Middle frontal gyrus (tissue), 1 donor: ENCODE data around the gene EIF3B.
"Not testable (repeated sequence)": the region's sequence is repeated elsewhere in the genome, so short reads cannot be mapped to it uniquely, and the experiment has no call there.

Experiments used
- DNase-seq: peaks from one replicate; pipeline ENCODE4 v3.0.0-alpha.2; 2015; ENCODE audit warnings: low spot score; ENCODE audit errors: extremely low spot score

The EIF3B gene

GRCh38 chr7:2354186-2354938 lies at the start of gene EIF3B:
Gene EIF3B (plus strand): TSS chr7:2354827. CDS start chr7:2354922, 95 bp downstream.
- DNase-seq = peak; percentile 71

GRCh38 chr7:2305258-2305657 lies 49.4 kb upstream of the EIF3B start:
- DNase-seq = not testable (repeated sequence)

- DNase-seq = no peak
Observed at GRCh38 chr7:2306688-2307087, 47.9 kb upstream of the EIF3B start.

GRCh38 chr7:2307690-2308107 lies 46.9 kb upstream of the EIF3B start:
- DNase-seq = no peak

- no peak for DNase-seq
Observed at GRCh38 chr7:2309889-2310331, 44.7 kb upstream of the EIF3B start.

GRCh38 chr7:2312267-2312929 lies 42.2 kb upstream of the EIF3B start:
- DNase-seq = no peak

GRCh38 chr7:2313450-2314208 lies 41.0 kb upstream of the EIF3B start:
- no peak for DNase-seq

- peak; percentile 64 for DNase-seq
Observed at GRCh38 chr7:2314209-2314955, 40.2 kb upstream of the EIF3B start, which contains the start of gene SNX8. Gene SNX8 (minus strand): TSS chr7:2314441. CDS start chr7:2314421, 20 bp downstream.

- not testable (repeated sequence) for DNase-seq
Observed at GRCh38 chr7:2314956-2315530, 39.6 kb upstream of the EIF3B start.

GRCh38 chr7:2315787-2316186 lies 38.8 kb upstream of the EIF3B start:
- no peak for DNase-seq

- DNase-seq = no peak
Observed at GRCh38 chr7:2316578-2316977, 38.0 kb upstream of the EIF3B start.

GRCh38 chr7:2317556-2318293 lies 36.9 kb upstream of the EIF3B start:
- no peak for DNase-seq

- DNase-seq = no peak
Observed at GRCh38 chr7:2321020-2321419, 33.6 kb upstream of the EIF3B start.

- no peak for DNase-seq
Observed at GRCh38 chr7:2325162-2325561, 29.5 kb upstream of the EIF3B start.

- DNase-seq = no peak
Observed at GRCh38 chr7:2326951-2327350, 27.7 kb upstream of the EIF3B start.

- DNase-seq = no peak
Observed at GRCh38 chr7:2330493-2330892, 24.1 kb upstream of the EIF3B start.

GRCh38 chr7:2331707-2332106 lies 22.9 kb upstream of the EIF3B start:
- DNase-seq = no peak

GRCh38 chr7:2332606-2333231 lies 21.9 kb upstream of the EIF3B start:
- DNase-seq = not testable (repeated sequence)

GRCh38 chr7:2336626-2337299 lies 17.9 kb upstream of the EIF3B start:
- no peak for DNase-seq
